Neural progenitor cell (in vitro differentiated cells): ENCODE measurements around the gene NCKAP1.

Experiments used
- CTCF ChIP-seq: fragments of 200-600 bp; sonication (generic); IDR thresholded peaks from 2 replicates; pipeline ENCODE4 v1.5.1; 2017; ENCODE audit warnings: antibody characterized with exemption, mild to moderate bottlenecking
- EZH2 ChIP-seq: fragments of 200-600 bp; sonication (generic); IDR thresholded peaks from 2 replicates; pipeline ENCODE4 v1.6.1; 2017; ENCODE audit warnings: antibody characterized with exemption, mild to moderate bottlenecking, moderate library complexity
- EZH2phosphoT487 ChIP-seq: fragments of 200-600 bp; sonication (generic); IDR thresholded peaks from 2 replicates; pipeline ENCODE4 v1.6.1; 2017; ENCODE audit warnings: antibody characterized with exemption

- TF ChIP-seq CTCF (no peak), EZH2phosphoT487 (no peak), EZH2 (no peak)
Observed at GRCh38 chr2:183060571-183061231, 22.4 kb upstream of the NCKAP1 start.
